Tibial artery (tissue), 4 donors: Measurements from ENCODE around the gene OR2A12.

Experiments
- DNase-seq, 2 donors: peaks; one replicate each; pipeline ENCODE4 v3.0.0-alpha.2; 2019
- H3K27ac ChIP-seq, 2 donors: fragments of 200-600 bp; sonication (generic) in 1 of 2; 1 replicate in 1 of 2; 2 replicates in 1 of 2; pipeline ENCODE4 v1.5.1; 2018 to 2019; ENCODE audit warnings: mild to moderate bottlenecking in 1 of 2
- H3K27me3 ChIP-seq, 2 donors: fragments of 200-600 bp; sonication (generic) in 1 of 2; one replicate each; pipeline versions ENCODE4 v1.5.1 to v1.6.0; 2016 to 2019
- H3K36me3 ChIP-seq, 3 donors: fragments of 200-600 bp; sonication (generic) in 2 of 3; one replicate each; pipeline ENCODE4 v1.5.1; 2016 to 2019; ENCODE audit warnings: mild to moderate bottlenecking in 2 of 3
- H3K4me1 ChIP-seq, 4 donors: fragments of 200-600 bp; sonication (generic) in 2 of 4; 1 replicate in 3 of 4; 2 replicates in 1 of 4; pipeline ENCODE4 v1.5.1; 2016 to 2019
- H3K4me3 ChIP-seq, 2 donors: fragments of 200-600 bp; sonication (generic) in 1 of 2; 1 replicate in 1 of 2; 2 replicates in 1 of 2; pipeline ENCODE4 v1.5.1; 2018 to 2019; ENCODE audit warnings: mild to moderate bottlenecking in 2 of 2
- H3K9me3 ChIP-seq, 3 donors: fragments of 200-600 bp; sonication (generic) in 1 of 3; one replicate each; pipeline ENCODE4 v1.5.1; 2016 to 2019
- CTCF ChIP-seq, 2 experiments: fragments of 200-600 bp in 1 of 2; fragments of 450-650 bp in 1 of 2; IDR thresholded peaks; one replicate each; pipeline ENCODE4 v1.5.1; 2017 to 2019; ENCODE audit warnings: antibody characterized with exemption in 2 of 2, mild to moderate bottlenecking in 1 of 2, moderate library complexity in 1 of 2
- intact Hi-C: fragments of 100-400 bp; cut with DNase I; formaldehyde crosslinking; loops from one replicate; pipeline ENCODE4 v1.15.0; 2023; ENCODE audit warnings: low total_unique reads

OR2A12 gene

GRCh38 chr7:144133307-144133706 lies 47.2 kb downstream of the OR2A12 start:
- no peaks in the 10 kb centered on the region for H3K36me3 ChIP-seq
- no peak for TF ChIP-seq CTCF (IDR thresholded peaks at IDR 0.05)
- H3K4me1 ChIP-seq = no peaks in the 10 kb centered on the region
- DNase-seq = no peak
- no peaks in the 10 kb centered on the region for H3K9me3 ChIP-seq
- H3K4me3 ChIP-seq = no peak overlapping the region
- intact Hi-C loops = loop anchor here (10.0 kb wide), 1 partner anchor 1989 kb away; no protein-coding TSS in a partner anchor
- no peak overlapping the region for H3K27ac ChIP-seq
- no peaks in the 10 kb centered on the region for H3K27me3 ChIP-seq

GRCh38 chr7:144134116-144134515 lies 48.0 kb downstream of the OR2A12 start:
- intact Hi-C loops = loop anchor here (10.0 kb wide), 1 partner anchor 1989 kb away; no protein-coding TSS in a partner anchor
- TF ChIP-seq CTCF (IDR thresholded peaks at IDR 0.05) = no peak
- H3K4me1 ChIP-seq = no peaks in the 10 kb centered on the region
- no peak overlapping the region for H3K4me3 ChIP-seq
- no peaks in the 10 kb centered on the region for H3K9me3 ChIP-seq
- no peaks in the 10 kb centered on the region for H3K27me3 ChIP-seq
- no peak overlapping the region for H3K27ac ChIP-seq
- no peak for DNase-seq
- no peaks in the 10 kb centered on the region for H3K36me3 ChIP-seq

DNA sequence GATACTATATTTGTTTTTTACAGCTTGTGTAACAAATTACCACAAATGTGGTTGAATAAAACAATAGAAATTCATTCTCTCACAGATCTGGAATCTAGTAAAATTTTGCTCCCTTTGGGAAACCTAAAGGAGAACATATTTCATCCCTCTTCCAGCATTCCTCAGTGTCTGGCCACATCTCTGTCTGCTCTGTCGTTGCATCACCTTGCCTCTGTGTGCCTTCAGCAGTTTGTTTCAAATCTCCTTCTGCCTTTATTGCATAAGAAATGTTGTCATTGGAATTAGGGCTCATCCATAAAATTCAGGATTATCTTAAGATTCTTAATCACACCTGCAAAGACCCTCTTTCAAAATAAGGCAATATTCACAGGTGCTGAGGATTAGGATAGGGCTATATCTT lies 51.4 kb downstream of the OR2A12 start:
- Histone ChIP-seq H3K4me1 (no peaks in the 10 kb centered on the region), H3K4me3 (no peak overlapping the region), H3K27ac (no peak overlapping the region), H3K27me3 (no peaks in the 10 kb centered on the region), H3K36me3 (no peaks in the 10 kb centered on the region), H3K9me3 (no peaks in the 10 kb centered on the region)
- TF ChIP-seq CTCF (IDR thresholded peaks at IDR 0.05) = no peak
- DNase-seq = no peak
- intact Hi-C loops = loop anchor here (10.0 kb wide), 1 partner anchor 1993 kb away; no protein-coding TSS in a partner anchor

GRCh38 chr7:144142187-144142586 lies 56.1 kb downstream of the OR2A12 start:
- H3K27ac ChIP-seq = no peak overlapping the region
- peaks cover 0 to 6% (median 5%) of the 10 kb centered on the region in 3 donors for H3K9me3 ChIP-seq
- intact Hi-C loops = no loop called here
- no peak overlapping the region for H3K4me3 ChIP-seq
- no peaks in the 10 kb centered on the region for H3K27me3 ChIP-seq
- H3K4me1 ChIP-seq = no peaks in the 10 kb centered on the region
- H3K36me3 ChIP-seq = no peaks in the 10 kb centered on the region
- TF ChIP-seq CTCF (IDR thresholded peaks at IDR 0.05) = no peak
- no peak for DNase-seq

GRCh38 chr7:144144426-144144825 lies 58.3 kb downstream of the OR2A12 start:
- Histone ChIP-seq H3K27ac (no peak overlapping the region), H3K4me1 (no peaks in the 10 kb centered on the region), H3K36me3 (no peaks in the 10 kb centered on the region), H3K27me3 (no peaks in the 10 kb centered on the region), H3K9me3 (peaks cover 3 to 23% (median 12%) of the 10 kb centered on the region in 3 donors), H3K4me3 (no peak overlapping the region)
- no peak for TF ChIP-seq CTCF (IDR thresholded peaks at IDR 0.05)
- no peak for DNase-seq
- intact Hi-C loops = no loop called here
